D721Med (cell line): ENCODE results near the gene HIRIP3.

Source experiments
- DNase-seq: peaks from one replicate; pipeline ENCODE4 v3.0.0; 2011; ENCODE audit warnings: low spot score; ENCODE audit not compliant: insufficient read length
- FAIRE-seq: peaks from 2 replicates; lab custom pipeline; 2011; peaks lifted over from hg19 to GRCh38; lab: Jason Lieb, UNC
- CTCF ChIP-seq: IDR thresholded peaks from 2 replicates; pipeline ENCODE4 v1.5.1; 2012; ENCODE audit warnings: mild to moderate bottlenecking, control low read depth; ENCODE audit not compliant: insufficient read depth; ENCODE audit errors: missing control alignments

HIRIP3 gene

GRCh38 chr16:30007378-30007895, 12.0 kb upstream of the HIRIP3 start:
- no peak for DNase-seq
- FAIRE-seq = no peak

GRCh38 chr16:30006659-30007377, 11.4 kb upstream of the HIRIP3 start:
- no peak for FAIRE-seq
- TF ChIP-seq CTCF = no peak
- no peak for DNase-seq

More at GRCh38 chr16:30007378-30007895, 12.0 kb upstream of the HIRIP3 start:
- no peak for TF ChIP-seq CTCF

GRCh38 chr16:30006095-30006473, 10.7 kb upstream of the HIRIP3 start:
- FAIRE-seq (no peak), DNase-seq (no peak)
- no peak for TF ChIP-seq CTCF

- FAIRE-seq = no peak
- TF ChIP-seq CTCF = peak; percentile 58
- DNase-seq = peak; percentile 94
These were observed 10.1 kb upstream of the HIRIP3 start for GRCh38 chr16:30005341-30006094.

GRCh38 chr16:30004811-30005242, 9.4 kb upstream of the HIRIP3 start:
- DNase-seq = no peak
- FAIRE-seq = no peak
- no peak for TF ChIP-seq CTCF

GRCh38 chr16:30004424-30004776, 9.0 kb upstream of the HIRIP3 start:
- no peak for TF ChIP-seq CTCF
- FAIRE-seq (no peak), DNase-seq (no peak)
